ENCODE results near the gene R3HDM2. TPM values are rescaled to one million over a fixed set of nuclear protein-coding genes. Genes with fewer than 3 reads are reported as not detected.

R3HDM2 gene
- total RNA-seq, 4 donors from 2014 or later, result 43.4 to 97.6 (median 65.1) TPM

DNA sequence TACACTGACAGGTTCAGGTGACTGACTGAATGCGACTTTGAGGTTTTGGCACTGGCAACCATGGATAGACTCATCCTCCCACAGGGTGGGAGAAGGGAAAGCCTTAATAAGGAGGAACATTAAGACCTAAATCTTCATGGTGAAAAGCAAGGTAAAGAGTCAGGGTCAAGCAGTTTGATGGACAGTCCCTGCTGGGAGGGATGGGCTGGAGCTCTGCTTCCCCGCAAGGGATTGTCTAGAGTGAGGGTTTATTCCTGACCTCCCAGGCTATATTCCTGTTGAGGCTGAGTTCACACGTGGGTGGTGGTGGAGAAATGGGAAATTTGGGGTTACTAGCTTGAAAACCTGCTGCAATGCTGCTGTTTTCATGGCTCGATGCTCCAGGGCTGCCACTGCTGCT, 170.5 kb downstream of the R3HDM2 start:
- WGBS, result 91% methylated on average over 4 of the region's 4 CpGs
- Histone ChIP-seq H3K27me3 (no peaks in the 10 kb centered on the region), H3K4me1 (no peaks in the 10 kb centered on the region), H3K36me3 (peaks cover 77% of the 10 kb centered on the region), H3K9me3 (no peaks in the 10 kb centered on the region), H3K4me3 (no peak overlapping the region), H3K27ac (no peak overlapping the region)
- DNase-seq (ENCODE audit: low spot score in 2 of 2), result no peak
- TF ChIP-seq POLR2A (IDR thresholded peaks at IDR 0.05), result no peak
- no peak for TF ChIP-seq POLR2AphosphoS5 (IDR thresholded peaks at IDR 0.05)
- TF ChIP-seq, protein P1, sequence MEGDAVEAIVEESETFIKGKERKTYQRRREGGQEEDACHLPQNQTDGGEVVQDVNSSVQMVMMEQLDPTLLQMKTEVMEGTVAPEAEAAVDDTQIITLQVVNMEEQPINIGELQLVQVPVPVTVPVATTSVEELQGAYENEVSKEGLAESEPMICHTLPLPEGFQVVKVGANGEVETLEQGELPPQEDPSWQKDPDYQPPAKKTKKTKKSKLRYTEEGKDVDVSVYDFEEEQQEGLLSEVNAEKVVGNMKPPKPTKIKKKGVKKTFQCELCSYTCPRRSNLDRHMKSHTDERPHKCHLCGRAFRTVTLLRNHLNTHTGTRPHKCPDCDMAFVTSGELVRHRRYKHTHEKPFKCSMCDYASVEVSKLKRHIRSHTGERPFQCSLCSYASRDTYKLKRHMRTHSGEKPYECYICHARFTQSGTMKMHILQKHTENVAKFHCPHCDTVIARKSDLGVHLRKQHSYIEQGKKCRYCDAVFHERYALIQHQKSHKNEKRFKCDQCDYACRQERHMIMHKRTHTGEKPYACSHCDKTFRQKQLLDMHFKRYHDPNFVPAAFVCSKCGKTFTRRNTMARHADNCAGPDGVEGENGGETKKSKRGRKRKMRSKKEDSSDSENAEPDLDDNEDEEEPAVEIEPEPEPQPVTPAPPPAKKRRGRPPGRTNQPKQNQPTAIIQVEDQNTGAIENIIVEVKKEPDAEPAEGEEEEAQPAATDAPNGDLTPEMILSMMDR (IDR thresholded peaks at IDR 0.05), result no peak
- no peak for TF ChIP-seq EP300 (IDR thresholded peaks at IDR 0.05)

DNA sequence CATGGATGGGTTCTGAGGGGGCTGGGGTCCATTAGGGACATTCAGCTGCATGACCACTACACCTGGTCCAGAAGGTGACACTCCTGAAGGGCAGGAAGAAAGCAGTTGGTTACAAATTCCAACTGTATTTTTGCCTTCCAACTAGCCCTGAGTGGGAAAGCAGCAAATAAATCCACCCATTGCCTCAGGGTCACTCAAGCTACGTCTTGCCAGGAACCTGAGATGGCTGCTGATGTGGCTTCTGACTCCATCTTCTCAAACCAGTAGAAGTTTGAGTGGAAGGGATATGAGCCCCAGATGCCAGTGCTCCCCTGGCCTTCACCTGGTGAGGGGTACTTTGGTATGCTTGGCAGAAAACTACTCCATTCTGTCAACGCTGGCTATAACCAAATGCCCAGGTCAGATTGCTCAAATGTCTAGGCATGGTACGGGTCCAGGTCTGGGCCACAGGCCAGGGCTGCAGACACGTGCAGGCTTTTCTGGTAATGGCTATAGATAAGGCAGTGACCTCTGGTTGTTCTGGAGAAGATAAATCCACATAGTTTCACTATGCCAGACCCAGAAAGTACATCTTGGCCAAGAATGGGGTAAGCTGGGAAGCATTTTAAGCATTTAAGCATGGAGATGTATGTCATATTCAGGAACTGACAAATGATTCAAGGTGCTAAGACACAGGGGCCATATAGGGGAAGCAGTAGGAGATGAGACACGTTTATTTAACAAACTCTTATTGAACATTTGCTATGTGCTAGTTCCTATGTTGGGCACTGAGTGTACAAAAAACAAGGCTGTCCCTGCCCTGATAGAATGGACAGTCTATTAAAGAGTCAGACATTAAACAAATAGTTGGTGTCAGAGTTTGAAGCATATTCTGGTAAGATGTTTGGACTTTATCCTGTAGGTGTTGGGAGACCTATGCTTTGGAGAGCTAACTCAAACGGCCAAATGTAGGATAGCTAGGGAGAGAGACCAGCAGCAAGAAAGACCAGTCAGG, 171.6 kb downstream of the R3HDM2 start:
- no peaks in the 10 kb centered on the region for H3K4me1 ChIP-seq
- TF ChIP-seq POLR2A (IDR thresholded peaks at IDR 0.05), result no peak
- TF ChIP-seq, protein P1 (IDR thresholded peaks at IDR 0.05), result no peak
- TF ChIP-seq POLR2AphosphoS5 (IDR thresholded peaks at IDR 0.05), result no peak
- TF ChIP-seq EP300 (IDR thresholded peaks at IDR 0.05), result no peak
- no peak overlapping the region for H3K4me3 ChIP-seq
- H3K27ac ChIP-seq, result no peak overlapping the region
- H3K27me3 ChIP-seq, result no peaks in the 10 kb centered on the region
- H3K9me3 ChIP-seq, result no peaks in the 10 kb centered on the region
- no peak for DNase-seq (ENCODE audit: low spot score in 2 of 2)
- peaks cover 80% of the 10 kb centered on the region for H3K36me3 ChIP-seq
- 84% methylated on average over 6 of the region's 6 CpGs for WGBS

DNA sequence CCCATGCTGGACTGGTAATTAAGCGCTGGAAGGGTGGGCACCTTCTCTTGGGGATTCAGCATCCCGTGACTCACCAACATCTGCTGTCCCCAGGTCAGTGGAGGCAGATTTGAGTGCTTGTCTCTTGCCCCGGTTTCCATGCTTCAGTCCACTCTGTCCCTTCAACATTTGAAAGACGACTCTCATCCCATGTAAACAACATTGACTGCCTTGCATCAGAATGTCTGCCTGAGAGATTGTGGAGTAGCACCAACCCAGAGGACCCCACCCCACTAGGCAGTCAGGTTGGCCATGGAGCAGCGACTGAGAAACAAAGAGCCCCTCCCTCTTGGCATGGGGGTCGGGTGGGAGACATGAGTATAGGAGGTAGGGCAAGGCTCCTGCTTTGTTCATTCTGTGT, 174.9 kb downstream of the R3HDM2 start:
- TF ChIP-seq POLR2A (IDR thresholded peaks at IDR 0.05), result no peak
- TF ChIP-seq, protein P1 (IDR thresholded peaks at IDR 0.05), result no peak
- no peak for TF ChIP-seq POLR2AphosphoS5 (IDR thresholded peaks at IDR 0.05)
- TF ChIP-seq EP300 (IDR thresholded peaks at IDR 0.05), result no peak
- Histone ChIP-seq H3K27me3 (no peaks in the 10 kb centered on the region), H3K36me3 (peaks cover 66% of the 10 kb centered on the region), H3K9me3 (no peaks in the 10 kb centered on the region), H3K4me1 (no peaks in the 10 kb centered on the region), H3K27ac (no peak overlapping the region), H3K4me3 (no peak overlapping the region)
- DNase-seq (ENCODE audit: low spot score in 2 of 2), result no peak
- 93% methylated on average over 6 of the region's 6 CpGs for WGBS

DNA sequence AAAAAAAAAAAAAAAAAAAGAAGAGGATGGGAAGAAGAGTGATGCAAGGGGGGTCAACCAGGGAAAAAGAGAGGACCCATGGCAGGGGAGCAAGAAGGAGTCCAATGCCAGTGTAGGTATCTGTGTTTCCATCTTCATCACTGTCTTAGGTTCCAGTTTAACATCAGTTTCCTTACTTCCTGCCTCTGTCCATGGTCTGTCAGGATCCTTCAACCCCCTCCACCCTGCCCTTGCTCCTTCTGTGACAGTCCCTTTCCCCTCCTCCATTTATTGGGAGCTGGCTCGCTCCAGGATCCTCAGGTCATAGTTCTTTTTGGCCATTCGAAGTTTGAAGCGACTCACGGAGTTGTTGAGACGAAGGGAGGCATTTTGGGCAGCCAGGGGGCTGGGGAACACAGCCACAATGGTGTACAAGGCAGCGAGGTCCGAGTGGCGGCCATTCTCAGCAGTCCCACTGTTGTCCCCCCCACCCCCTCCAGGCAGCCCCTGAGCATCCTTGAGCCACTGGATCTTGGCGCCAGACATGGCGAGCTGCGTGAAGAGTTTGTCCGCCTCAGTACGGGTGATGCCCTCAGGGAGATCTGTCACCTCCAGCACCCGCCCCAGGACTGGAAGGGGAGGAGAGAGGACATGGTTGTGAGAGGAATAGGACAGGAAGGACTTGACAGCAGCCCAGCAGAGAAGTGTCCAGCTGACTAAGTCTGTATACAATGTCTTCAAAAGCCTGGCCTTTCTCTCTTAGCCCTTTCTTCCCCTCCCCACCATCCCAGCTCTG, 176.2 kb downstream of the R3HDM2 start:
- WGBS, result 92% methylated on average over 14 of the region's 14 CpGs
- no peak for DNase-seq (ENCODE audit: low spot score in 2 of 2)
- Histone ChIP-seq H3K4me3 (no peak overlapping the region), H3K4me1 (no peaks in the 10 kb centered on the region), H3K27me3 (no peaks in the 10 kb centered on the region), H3K36me3 (peaks cover 56% of the 10 kb centered on the region), H3K9me3 (no peaks in the 10 kb centered on the region), H3K27ac (no peak overlapping the region)
- TF ChIP-seq, protein P1 (IDR thresholded peaks at IDR 0.05), result no peak
- TF ChIP-seq POLR2A (IDR thresholded peaks at IDR 0.05) (no peak), EP300 (IDR thresholded peaks at IDR 0.05) (no peak), POLR2AphosphoS5 (IDR thresholded peaks at IDR 0.05) (no peak)

DNA sequence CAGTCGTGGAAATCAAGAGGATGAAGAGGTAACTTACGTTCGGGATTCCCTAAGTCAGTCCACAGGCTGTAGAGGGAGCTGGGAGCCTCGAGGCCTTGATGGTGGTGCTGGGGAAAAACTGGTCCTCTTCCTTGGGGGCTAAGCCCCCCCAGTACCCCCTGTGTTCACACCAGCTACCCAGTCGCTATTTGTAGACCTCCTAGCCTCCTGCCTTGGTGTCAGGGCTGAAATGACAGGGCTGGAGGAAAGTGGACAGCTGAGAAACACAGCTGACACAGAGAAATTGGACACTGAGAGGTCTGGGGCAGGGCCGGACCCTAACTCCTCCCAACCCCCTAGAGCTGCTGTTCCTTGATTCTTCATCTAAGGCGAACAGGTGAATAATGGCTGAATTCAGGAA, 179.9 kb downstream of the R3HDM2 start, which contains the start of gene STAC3:
STAC3 (minus strand) TSS at position 232 of the 400 bp plus-strand sequence. CDS start 1,551 bp downstream, outside the sequence.
- H3K36me3 ChIP-seq, result peaks cover 22% of the 10 kb centered on the region
- 71% methylated on average over 7 of the region's 7 CpGs for WGBS
- H3K4me3 ChIP-seq, result no peak within 1 kb of the TSS
- no peaks in the 10 kb centered on the region for H3K27me3 ChIP-seq
- no peak for DNase-seq (ENCODE audit: low spot score in 2 of 2)
- no peaks in the 10 kb centered on the region for H3K4me1 ChIP-seq
- no peak within 1 kb of the TSS for H3K27ac ChIP-seq
- H3K9me3 ChIP-seq, result no peaks in the 10 kb centered on the region
- TF ChIP-seq EP300 (IDR thresholded peaks at IDR 0.05) (no peak), POLR2A (IDR thresholded peaks at IDR 0.05) (no peak), POLR2AphosphoS5 (IDR thresholded peaks at IDR 0.05) (no peak)
- TF ChIP-seq, protein P1 (IDR thresholded peaks at IDR 0.05), result no peak

All from suprapubic skin (tissue), 4 donors.